GM10266 (cell line): Measurements from ENCODE around the gene NAA25.

Experiments used
- DNase-seq: peaks from one replicate; pipeline ENCODE4 v3.0.0; 2012; ENCODE audit errors: extremely low spot score
- CTCF ChIP-seq: IDR thresholded peaks from 2 replicates; pipeline ENCODE4 v1.5.1; 2012; ENCODE audit warnings: mild to moderate bottlenecking, low read depth; ENCODE audit not compliant: control insufficient read depth, insufficient read depth; ENCODE audit errors: missing control alignments

NAA25 gene

GRCh38 chr12:112023759-112024396 lies 84.7 kb downstream of the NAA25 start:
- no peak for TF ChIP-seq CTCF
- DNase-seq = no peak

- no peak for TF ChIP-seq CTCF
- DNase-seq = no peak
Measured at GRCh38 chr12:112022241-112023016, 86.2 kb downstream of the NAA25 start.

- no peak for TF ChIP-seq CTCF
- no peak for DNase-seq
Measured at GRCh38 chr12:112020947-112021457, 87.6 kb downstream of the NAA25 start.

- no peak for DNase-seq
- TF ChIP-seq CTCF = no peak
Measured at GRCh38 chr12:112018571-112019237, 89.9 kb downstream of the NAA25 start.

- TF ChIP-seq CTCF = no peak
Measured at GRCh38 chr12:112017041-112017440, 91.5 kb downstream of the NAA25 start.

GRCh38 chr12:112015938-112016337 lies 92.6 kb downstream of the NAA25 start:
- no peak for TF ChIP-seq CTCF
- DNase-seq = no peak

More at GRCh38 chr12:112017041-112017440, 91.5 kb downstream of the NAA25 start:
- DNase-seq = no peak
